ENCODE results near the gene ENO4.

GRCh38 chr10:116868198-116868676, 18.9 kb downstream of the ENO4 start:
- TF ChIP-seq HDGF (IDR thresholded peaks at IDR 0.05) = no peak
- no peak for TF ChIP-seq ZNF274 (IDR thresholded peaks at IDR 0.05; ENCODE audit: borderline replicate concordance, low read depth, low read length)
- no peak for TF ChIP-seq CREM (IDR thresholded peaks at IDR 0.05; ENCODE audit: low read depth)
- TF ChIP-seq ZNF740 (CRISPR knock-in tag; IDR thresholded peaks at IDR 0.05) = no peak
- no peak for TF ChIP-seq ZNF740 (tag; IDR thresholded peaks at IDR 0.05)
- TF ChIP-seq GABPB1 (CRISPR knock-in tag; IDR thresholded peaks at IDR 0.05) = no peak
- no peak for TF ChIP-seq SREBF2 (CRISPR knock-in tag; IDR thresholded peaks at IDR 0.05)
- no peak for TF ChIP-seq CREB1 (IDR thresholded peaks at IDR 0.05)
- TF ChIP-seq CREB1 (CRISPR knock-in tag; IDR thresholded peaks at IDR 0.05) = no peak
- TF ChIP-seq ZHX1 (conservative IDR thresholded peaks at IDR 0.05; ENCODE audit: low read length) = no peak
- TF ChIP-seq ZNF639 (CRISPR knock-in tag; conservative IDR thresholded peaks at IDR 0.05 in 1 of 2, IDR thresholded peaks at IDR 0.05 in 1 of 2) = no peak
- no peak for TF ChIP-seq RNF2 (IDR thresholded peaks at IDR 0.05)
- no peak for TF ChIP-seq PPARD (CRISPR knock-in tag; IDR thresholded peaks at IDR 0.05)
- no peak for TF ChIP-seq POLR2A (conservative IDR thresholded peaks at IDR 0.05)
- no peak for TF ChIP-seq MAX (CRISPR knock-in tag; IDR thresholded peaks at IDR 0.05)
